ENCODE measurements around the gene PRDM2. TPM values are rescaled to one million over a fixed set of nuclear protein-coding genes. Genes with fewer than 3 reads are reported as not detected.

PRDM2 gene
- total RNA-seq, 1 experiment from 2014 or later: 64.2 TPM

- POLR2A ChIA-PET (ENCODE audit: low non-redundant PET): no interaction called here
- BruUV-seq (replicated peaks): no TSS peak
- no peaks in the 10 kb centered on the region for H3K4me1 ChIP-seq (ENCODE audit: insufficient read depth, low read length, poor library complexity, severe bottlenecking)
- no peaks in the 10 kb centered on the region for H3K27me3 ChIP-seq (replicated peaks; ENCODE audit: insufficient read depth, low read depth, low read length, poor library complexity)
- no peaks in the 10 kb centered on the region for H3K9me3 ChIP-seq (ENCODE audit: low read depth, low read length, poor library complexity, severe bottlenecking)
- no peak for TF ChIP-seq EZH2 (IDR thresholded peaks at IDR 0.05; ENCODE audit: borderline replicate concordance, low read depth, low read length, poor library complexity, severe bottlenecking)
- no peak for TF ChIP-seq CTCF (conservative IDR thresholded peaks at IDR 0.05; ENCODE audit: low read depth, low read length)
- no peaks in the 10 kb centered on the region for H3K36me3 ChIP-seq (ENCODE audit: insufficient read depth, low read length, poor library complexity, severe bottlenecking)
- H3K27ac ChIP-seq (ENCODE audit: low read depth, low read length, poor library complexity, severe bottlenecking): no peak overlapping the region
- DNase-seq (ENCODE audit: low spot score): no peak
- CTCF ChIA-PET: no interaction called here
- intact Hi-C loops (cut with micrococcal nuclease; ENCODE audit: unreplicated experiment): loop anchor here (5.0 kb wide), 1 partner anchor 159 kb away; no protein-coding TSS in a partner anchor
- no peak overlapping the region for H3K4me3 ChIP-seq (ENCODE audit: low read depth, low read length, poor library complexity, severe bottlenecking)
These were observed 126.0 kb downstream of the PRDM2 start for GRCh38 chr1:13826009-13826408.

GRCh38 chr1:13826591-13826990 is 126.6 kb downstream of the PRDM2 start:
- H3K4me3 ChIP-seq (ENCODE audit: low read depth, low read length, poor library complexity, severe bottlenecking): no peak overlapping the region
- H3K27me3 ChIP-seq (replicated peaks; ENCODE audit: insufficient read depth, low read depth, low read length, poor library complexity): no peaks in the 10 kb centered on the region
- no peak for DNase-seq (ENCODE audit: low spot score)
- TF ChIP-seq CTCF (conservative IDR thresholded peaks at IDR 0.05; ENCODE audit: low read depth, low read length): no peak
- TF ChIP-seq EZH2 (IDR thresholded peaks at IDR 0.05; ENCODE audit: borderline replicate concordance, low read depth, low read length, poor library complexity, severe bottlenecking): no peak
- H3K4me1 ChIP-seq (ENCODE audit: insufficient read depth, low read length, poor library complexity, severe bottlenecking): no peaks in the 10 kb centered on the region
- BruUV-seq (replicated peaks): no TSS peak
- no peak overlapping the region for H3K27ac ChIP-seq (ENCODE audit: low read depth, low read length, poor library complexity, severe bottlenecking)
- POLR2A ChIA-PET (ENCODE audit: low non-redundant PET): no interaction called here
- CTCF ChIA-PET: no interaction called here
- intact Hi-C loops (cut with micrococcal nuclease; ENCODE audit: unreplicated experiment): loop anchor here (5.0 kb wide), 1 partner anchor 159 kb away; no protein-coding TSS in a partner anchor
- H3K9me3 ChIP-seq (ENCODE audit: low read depth, low read length, poor library complexity, severe bottlenecking): no peaks in the 10 kb centered on the region
- H3K36me3 ChIP-seq (ENCODE audit: insufficient read depth, low read length, poor library complexity, severe bottlenecking): no peaks in the 10 kb centered on the region

- POLR2A ChIA-PET (ENCODE audit: low non-redundant PET): interaction anchor here (0.6 kb wide), 1 partner anchor 136 kb away, joined by 3 read pairs; no protein-coding TSS in a partner anchor
- TF ChIP-seq CTCF (conservative IDR thresholded peaks at IDR 0.05; ENCODE audit: low read depth, low read length) (peak; percentile 76), EZH2 (IDR thresholded peaks at IDR 0.05; ENCODE audit: borderline replicate concordance, low read depth, low read length, poor library complexity, severe bottlenecking) (no peak)
- no TSS peak for BruUV-seq (replicated peaks)
These were observed 128.6 kb downstream of the PRDM2 start for GRCh38 chr1:13828454-13829151.

More at GRCh38 chr1:13828454-13829151, 128.6 kb downstream of the PRDM2 start:
- H3K9me3 ChIP-seq (ENCODE audit: low read depth, low read length, poor library complexity, severe bottlenecking): no peaks in the 10 kb centered on the region
- CTCF ChIA-PET: no interaction called here
- no peaks in the 10 kb centered on the region for H3K4me1 ChIP-seq (ENCODE audit: insufficient read depth, low read length, poor library complexity, severe bottlenecking)
- DNase-seq (ENCODE audit: low spot score): no peak
- intact Hi-C loops (cut with micrococcal nuclease; ENCODE audit: unreplicated experiment): loop anchor here (2.0 to 5.0 kb wide), 2 partner anchors 132 to 161 kb away; no protein-coding TSS in a partner anchor
- no peak overlapping the region for H3K27ac ChIP-seq (ENCODE audit: low read depth, low read length, poor library complexity, severe bottlenecking)
- no peaks in the 10 kb centered on the region for H3K36me3 ChIP-seq (ENCODE audit: insufficient read depth, low read length, poor library complexity, severe bottlenecking)
- H3K27me3 ChIP-seq (replicated peaks; ENCODE audit: insufficient read depth, low read depth, low read length, poor library complexity): no peaks in the 10 kb centered on the region
- no peak overlapping the region for H3K4me3 ChIP-seq (ENCODE audit: low read depth, low read length, poor library complexity, severe bottlenecking)
